CD4-positive, alpha-beta T cell (primary cell): ENCODE data around the gene STRA6. TPM values are rescaled to one million over a fixed set of nuclear protein-coding genes. Genes with fewer than 3 reads are reported as not detected.

Source experiments
- ATAC-seq: fragments of 200-7000 bp; cut with Tn5 transposase; one replicate; pipeline ENCODE4 v1.10.0; 2022; ENCODE audit warnings: mild to moderate bottlenecking; ENCODE audit not compliant: poor library complexity
- CTCF ChIA-PET: fragments of 350-600 bp; sonication (Branson Sonifier 250); formaldehyde crosslinking; loops from one replicate; lab custom pipeline; 2021; ENCODE audit warnings: antibody characterized with exemption, inconsistent platforms; lab: Charles Lee
- POLR2A ChIA-PET: fragments of 350-600 bp; sonication (Branson Sonifier 250); formaldehyde crosslinking; loops from one replicate; lab custom pipeline; 2021; ENCODE audit warnings: antibody characterized with exemption, inconsistent platforms; lab: Charles Lee
- DNase-seq, 14 experiments: peaks; one replicate each; pipeline ENCODE4 v3.0.0-alpha.2; 2013 to 2020; ENCODE audit warnings: mixed read lengths in 2 of 14
- H3K27ac ChIP-seq, 2 donors: one replicate each; pipeline versions ENCODE4 v1.5.1 to v1.7.0; 2013; ENCODE audit warnings: low read length in 2 of 2, low read depth in 1 of 2, mild to moderate bottlenecking in 1 of 2
- H3K27me3 ChIP-seq, 2 experiments: 1 replicate in 1 of 2; 2 replicates in 1 of 2; pipeline versions ENCODE4 v1.6.1 to v1.7.0; 2013; ENCODE audit warnings: low read length in 2 of 2, control low read depth in 1 of 2, mild to moderate bottlenecking in 1 of 2, moderate library complexity in 1 of 2; ENCODE audit not compliant: insufficient read depth in 2 of 2, control insufficient read depth in 1 of 2
- H3K36me3 ChIP-seq: one replicate; pipeline ENCODE4 v1.6.1; 2013; ENCODE audit warnings: low read length, control low read depth; ENCODE audit not compliant: insufficient read depth
- H3K4me1 ChIP-seq: one replicate; pipeline ENCODE4 v1.6.1; 2013; ENCODE audit warnings: low read length, control low read depth; ENCODE audit not compliant: insufficient read depth
- H3K4me3 ChIP-seq: one replicate; pipeline ENCODE4 v1.5.1; 2013; ENCODE audit warnings: mild to moderate bottlenecking, low read length, moderate library complexity
- H3K9me3 ChIP-seq, 2 experiments: 1 replicate in 1 of 2; 2 replicates in 1 of 2; pipeline versions ENCODE4 v1.6.1 to v1.7.0; 2013; ENCODE audit warnings: low read length in 2 of 2, mild to moderate bottlenecking in 2 of 2, control low read depth in 1 of 2, moderate library complexity in 1 of 2; ENCODE audit not compliant: control insufficient read depth in 1 of 2, insufficient read depth in 1 of 2
- H3K27ac Mint-ChIP-seq: one replicate; pipeline ENCODE4 v1.8.0; 2020; ENCODE audit warnings: mixed read lengths
- H3K27me3 Mint-ChIP-seq: one replicate; pipeline ENCODE4 v1.8.0; 2021; ENCODE audit warnings: mixed read lengths
- H3K36me3 Mint-ChIP-seq: one replicate; pipeline ENCODE4 v1.8.0; 2021; ENCODE audit warnings: low read depth, mixed read lengths
- H3K4me1 Mint-ChIP-seq: one replicate; pipeline ENCODE4 v1.8.0; 2021; ENCODE audit warnings: low read depth, mixed read lengths
- H3K4me3 Mint-ChIP-seq: one replicate; pipeline ENCODE4 v1.8.0; 2020; ENCODE audit warnings: mild to moderate bottlenecking, mixed read lengths
- H3K9me3 Mint-ChIP-seq: one replicate; pipeline ENCODE4 v1.8.0; 2020; ENCODE audit warnings: mixed read lengths
- intact Hi-C, 2 experiments: fragments of 100-400 bp; cut with DNase I in 1 of 2; cut with micrococcal nuclease in 1 of 2; formaldehyde crosslinking; loops; one replicate each; pipeline versions ENCODE4 v1.15.1 to v1.9.0; 2023 to 2025; cut with DNase I, micrococcal nuclease
- total RNA-seq, 174 experiments: library from RNA in 2 of 174; stranded (reverse) in 2 of 174; gene quantifications; one replicate each; pipeline ENCODE4 v1.2.3 and lab custom pipeline; 2021 to 2026
- TF ChIP-seq, protein P1 (sequence below): fragments of 200-600 bp; IDR thresholded peaks from one replicate; pipeline ENCODE4 v1.8.0; 2022; ENCODE audit warnings: antibody characterized with exemption, mild to moderate bottlenecking

Gene STRA6
- total RNA-seq, 2 experiments from 2014 or later = not detected

- H3K9me3 ChIP-seq = peaks cover 0 to 8% of the 10 kb centered on the region in 2 experiments
- H3K9me3 Mint-ChIP-seq = no peaks in the 10 kb centered on the region
- H3K4me1 ChIP-seq = no peaks in the 10 kb centered on the region
- intact Hi-C loops = no loop called here
- H3K27me3 Mint-ChIP-seq = no peaks in the 10 kb centered on the region
- H3K4me1 Mint-ChIP-seq = no peaks in the 10 kb centered on the region
- DNase-seq = no peak
- no peak for ATAC-seq
- POLR2A ChIA-PET = no interaction called here
- no peak overlapping the region for H3K27ac ChIP-seq
- no peak overlapping the region for H3K27ac Mint-ChIP-seq
- H3K27me3 ChIP-seq = peaks cover 0 to 2% of the 10 kb centered on the region in 2 experiments
- TF ChIP-seq, protein P1, sequence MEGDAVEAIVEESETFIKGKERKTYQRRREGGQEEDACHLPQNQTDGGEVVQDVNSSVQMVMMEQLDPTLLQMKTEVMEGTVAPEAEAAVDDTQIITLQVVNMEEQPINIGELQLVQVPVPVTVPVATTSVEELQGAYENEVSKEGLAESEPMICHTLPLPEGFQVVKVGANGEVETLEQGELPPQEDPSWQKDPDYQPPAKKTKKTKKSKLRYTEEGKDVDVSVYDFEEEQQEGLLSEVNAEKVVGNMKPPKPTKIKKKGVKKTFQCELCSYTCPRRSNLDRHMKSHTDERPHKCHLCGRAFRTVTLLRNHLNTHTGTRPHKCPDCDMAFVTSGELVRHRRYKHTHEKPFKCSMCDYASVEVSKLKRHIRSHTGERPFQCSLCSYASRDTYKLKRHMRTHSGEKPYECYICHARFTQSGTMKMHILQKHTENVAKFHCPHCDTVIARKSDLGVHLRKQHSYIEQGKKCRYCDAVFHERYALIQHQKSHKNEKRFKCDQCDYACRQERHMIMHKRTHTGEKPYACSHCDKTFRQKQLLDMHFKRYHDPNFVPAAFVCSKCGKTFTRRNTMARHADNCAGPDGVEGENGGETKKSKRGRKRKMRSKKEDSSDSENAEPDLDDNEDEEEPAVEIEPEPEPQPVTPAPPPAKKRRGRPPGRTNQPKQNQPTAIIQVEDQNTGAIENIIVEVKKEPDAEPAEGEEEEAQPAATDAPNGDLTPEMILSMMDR = no peak
- H3K36me3 Mint-ChIP-seq = no peaks in the 10 kb centered on the region
- CTCF ChIA-PET = no interaction called here
- H3K4me3 ChIP-seq = no peak overlapping the region
- no peaks in the 10 kb centered on the region for H3K36me3 ChIP-seq
- no peak overlapping the region for H3K4me3 Mint-ChIP-seq
Observed at GRCh38 chr15:74231475-74231874, 28.9 kb upstream of the STRA6 start.

DNA sequence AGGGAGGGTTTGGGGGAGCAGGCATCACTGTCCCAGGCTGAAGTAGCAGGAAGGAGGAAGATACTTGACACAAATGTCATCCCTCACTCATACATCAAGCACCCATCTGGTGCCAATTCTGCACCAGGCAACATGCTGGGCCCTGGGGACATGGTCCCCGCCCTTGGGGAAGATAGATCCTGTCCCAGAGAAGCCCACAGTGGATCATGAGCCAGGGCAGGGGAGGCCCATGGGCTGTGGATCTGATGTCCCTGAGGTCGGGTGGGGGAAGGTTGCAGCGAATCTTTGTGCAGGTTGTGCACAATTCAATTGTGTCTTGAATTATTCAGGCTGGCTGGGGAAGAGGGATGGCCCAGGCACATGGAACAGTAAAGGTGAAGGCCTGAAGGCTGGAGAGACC lies 27.1 kb upstream of the STRA6 start:
- ChIA-PET CTCF (no interaction called here), POLR2A (no interaction called here)
- no peaks in the 10 kb centered on the region for H3K36me3 ChIP-seq
- no peak overlapping the region for H3K4me3 Mint-ChIP-seq
- no peak for ATAC-seq
- no peak overlapping the region for H3K4me3 ChIP-seq
- no peak for DNase-seq
- no peaks in the 10 kb centered on the region for H3K4me1 ChIP-seq
- H3K36me3 Mint-ChIP-seq = no peaks in the 10 kb centered on the region
- H3K4me1 Mint-ChIP-seq = peaks cover 4% of the 10 kb centered on the region
- H3K9me3 ChIP-seq = peaks cover 0 to 8% of the 10 kb centered on the region in 2 experiments
- TF ChIP-seq, protein P1 = no peak
- intact Hi-C loops = no loop called here
- H3K27ac ChIP-seq = no peak overlapping the region
- no peaks in the 10 kb centered on the region for H3K9me3 Mint-ChIP-seq
- no peak overlapping the region for H3K27ac Mint-ChIP-seq
- H3K27me3 ChIP-seq = peaks cover 0 to 2% of the 10 kb centered on the region in 2 experiments
- peaks cover 3% of the 10 kb centered on the region for H3K27me3 Mint-ChIP-seq

DNA sequence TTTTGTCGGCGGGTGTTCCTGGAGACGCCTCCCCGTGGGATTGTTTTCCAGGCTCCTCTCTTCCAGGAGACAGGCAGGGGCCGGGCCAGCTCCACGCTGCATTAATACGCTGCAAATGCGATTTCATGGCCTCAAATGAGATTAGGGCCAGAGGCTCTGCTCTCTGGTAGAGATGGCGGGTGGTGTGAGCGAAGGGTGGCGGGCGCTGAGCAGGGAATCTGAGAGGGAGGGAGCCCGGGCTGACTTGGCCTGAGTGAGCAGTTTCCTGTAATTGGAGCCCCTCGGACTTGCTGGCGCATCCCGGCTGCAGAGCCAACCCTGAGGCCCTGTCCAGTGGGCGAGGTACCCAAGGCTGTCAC lies 26.1 kb upstream of the STRA6 start:
- no peak overlapping the region for H3K27ac Mint-ChIP-seq
- CTCF ChIA-PET = no interaction called here
- H3K9me3 ChIP-seq = peaks cover 0 to 8% of the 10 kb centered on the region in 2 experiments
- peaks cover 0 to 2% of the 10 kb centered on the region in 2 experiments for H3K27me3 ChIP-seq
- no peaks in the 10 kb centered on the region for H3K9me3 Mint-ChIP-seq
- no peak overlapping the region for H3K4me3 Mint-ChIP-seq
- H3K4me1 Mint-ChIP-seq = peaks cover 14% of the 10 kb centered on the region
- no peaks in the 10 kb centered on the region for H3K36me3 ChIP-seq
- TF ChIP-seq, protein P1 = no peak
- H3K4me3 ChIP-seq = no peak overlapping the region
- intact Hi-C loops = no loop called here
- ATAC-seq (no peak), DNase-seq (no peak)
- H3K27me3 Mint-ChIP-seq = peaks cover 3% of the 10 kb centered on the region
- no peaks in the 10 kb centered on the region for H3K4me1 ChIP-seq
- POLR2A ChIA-PET = no interaction called here
- H3K36me3 Mint-ChIP-seq = no peaks in the 10 kb centered on the region
- no peak overlapping the region for H3K27ac ChIP-seq
